Glomerular endothelial cell (primary cell): Measurements from ENCODE around the gene LPP. TPM values are rescaled to one million over a fixed set of nuclear protein-coding genes. Genes with fewer than 3 reads are reported as not detected.

Experiments used
- DNase-seq: peaks from one replicate; pipeline ENCODE4 v3.0.0-alpha.2; 2011; ENCODE audit warnings: low read depth, low spot score; ENCODE audit errors: extremely low read depth
- total RNA-seq: library from RNA; depleted of rRNA; stranded (reverse); fragments of >200 nt; gene quantifications from 2 replicates; pipeline ENCODE4 v1.2.3, GENCODE V29; 2015

LPP gene
- total RNA-seq, 1 donor from 2014 or later: 132 TPM

DNA sequence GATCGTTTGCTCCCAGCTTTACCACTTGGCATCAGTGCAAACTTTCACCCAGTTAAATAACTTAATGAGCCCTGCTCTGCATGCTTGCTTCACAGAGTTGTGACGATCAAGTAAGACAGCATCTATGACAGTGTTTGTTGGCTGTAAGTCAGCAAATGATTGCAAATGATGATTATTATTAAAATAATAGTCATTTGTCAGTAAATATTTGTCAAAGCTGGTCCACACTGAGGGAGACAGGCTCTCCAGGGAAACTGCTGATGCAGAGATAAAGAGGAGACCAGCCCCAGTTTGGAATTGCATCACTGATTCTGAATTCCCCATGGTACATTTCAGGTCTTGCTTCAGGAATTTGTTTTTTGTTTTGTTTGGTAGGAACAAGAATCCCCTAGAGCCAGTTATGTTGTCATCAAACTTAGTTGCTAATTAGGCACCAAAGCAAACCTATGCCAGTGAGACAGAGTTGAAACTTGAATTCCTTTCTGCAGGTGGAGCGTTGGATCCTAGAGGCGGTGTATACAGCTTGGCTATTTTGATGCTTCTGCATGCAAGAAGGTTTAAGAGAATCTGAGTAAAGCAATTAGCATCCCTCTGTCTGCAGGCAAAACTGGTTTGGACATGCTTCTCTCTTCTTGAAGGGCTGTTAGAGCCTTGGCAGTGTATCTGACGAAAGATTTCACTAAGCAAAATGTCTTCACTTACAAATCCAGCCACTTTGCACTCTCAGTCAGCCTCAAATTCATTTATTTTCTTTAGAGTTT, 679.2 kb downstream of the LPP start:
- DNase-seq: no peak

- no peak for DNase-seq
These were observed 680.4 kb downstream of the LPP start for GRCh38 chr3:188834349-188834748.

GRCh38 chr3:188839187-188839695, 685.3 kb downstream of the LPP start:
- DNase-seq: no peak

DNA sequence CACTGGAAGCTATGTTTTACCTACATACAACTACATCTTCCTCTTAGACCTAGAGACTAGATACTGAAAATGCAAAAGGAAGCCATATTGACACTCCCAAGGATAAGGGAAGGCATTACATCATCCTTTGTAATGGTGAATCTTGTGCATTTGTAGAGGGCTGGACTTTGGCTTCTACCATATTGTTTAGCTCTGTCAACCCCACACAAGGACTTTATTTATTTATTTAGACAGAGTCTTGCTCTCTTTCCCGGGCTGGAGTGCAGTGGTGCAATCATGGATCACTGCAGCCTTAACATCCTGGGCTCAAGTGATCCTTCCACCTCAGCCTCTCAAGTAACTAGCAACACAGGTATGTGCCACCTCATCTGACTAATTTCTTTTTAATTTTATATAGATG, 686.3 kb downstream of the LPP start:
- no peak for DNase-seq

DNA sequence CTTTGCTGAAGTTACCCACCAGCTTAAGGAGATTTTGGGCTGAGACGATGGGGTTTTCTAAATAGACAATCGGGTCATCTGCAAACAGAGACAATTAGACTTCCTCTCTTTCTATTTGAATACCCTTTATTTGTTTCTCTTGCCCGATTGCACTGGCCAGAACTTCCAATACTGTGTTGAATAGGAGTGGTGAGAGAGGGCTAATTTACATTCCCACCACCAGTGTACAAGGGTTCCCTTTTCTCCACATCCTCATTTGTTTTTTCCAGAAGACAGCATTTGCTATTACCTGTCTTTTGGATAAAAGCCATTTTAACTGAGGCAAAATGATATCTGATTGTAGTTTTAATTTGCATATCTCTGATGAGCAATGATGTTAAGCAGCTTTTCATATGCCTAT, 687.9 kb downstream of the LPP start:
- no peak for DNase-seq

DNA sequence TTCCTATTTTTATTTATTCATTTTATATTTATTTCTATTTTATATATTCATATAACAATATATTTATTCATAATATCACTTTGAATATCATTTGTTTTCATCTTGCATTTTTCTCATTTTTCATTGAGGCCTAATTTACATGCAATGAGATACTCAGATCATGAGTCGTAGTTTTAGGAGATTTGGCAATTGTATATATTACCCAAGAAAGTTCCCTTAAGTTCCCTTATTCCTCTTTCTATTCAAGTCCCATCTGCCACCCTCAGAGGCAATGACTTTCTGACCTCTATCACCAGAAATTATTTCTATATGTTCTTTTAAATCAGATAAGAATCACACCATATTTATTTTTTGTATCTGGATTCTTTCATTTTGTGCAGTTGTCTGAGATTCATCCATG, 688.7 kb downstream of the LPP start:
- no peak for DNase-seq

DNA sequence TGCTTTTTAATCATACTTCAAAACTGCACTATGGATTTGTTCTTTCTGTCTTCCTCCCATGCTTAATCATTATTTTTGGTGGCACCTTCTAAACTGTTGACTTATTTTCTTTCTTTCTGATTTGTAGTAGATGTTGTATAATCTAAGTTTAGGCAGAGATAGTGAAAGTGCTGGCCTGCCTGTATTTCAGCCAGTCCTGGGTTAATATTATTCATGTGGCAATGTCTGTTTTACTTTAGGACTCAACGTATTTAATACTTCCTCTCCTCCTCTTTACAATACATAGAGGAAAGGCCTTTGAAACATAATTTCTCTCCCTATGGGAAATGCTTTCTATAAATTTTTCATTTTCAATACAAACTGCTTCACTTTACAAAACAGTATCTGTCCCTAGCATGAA, 690.1 kb downstream of the LPP start:
- no peak for DNase-seq

- DNase-seq: no peak
These were observed 691.6 kb downstream of the LPP start for GRCh38 chr3:188845514-188845913.

GRCh38 chr3:188848947-188849346, 695.0 kb downstream of the LPP start:
- DNase-seq: no peak

DNA sequence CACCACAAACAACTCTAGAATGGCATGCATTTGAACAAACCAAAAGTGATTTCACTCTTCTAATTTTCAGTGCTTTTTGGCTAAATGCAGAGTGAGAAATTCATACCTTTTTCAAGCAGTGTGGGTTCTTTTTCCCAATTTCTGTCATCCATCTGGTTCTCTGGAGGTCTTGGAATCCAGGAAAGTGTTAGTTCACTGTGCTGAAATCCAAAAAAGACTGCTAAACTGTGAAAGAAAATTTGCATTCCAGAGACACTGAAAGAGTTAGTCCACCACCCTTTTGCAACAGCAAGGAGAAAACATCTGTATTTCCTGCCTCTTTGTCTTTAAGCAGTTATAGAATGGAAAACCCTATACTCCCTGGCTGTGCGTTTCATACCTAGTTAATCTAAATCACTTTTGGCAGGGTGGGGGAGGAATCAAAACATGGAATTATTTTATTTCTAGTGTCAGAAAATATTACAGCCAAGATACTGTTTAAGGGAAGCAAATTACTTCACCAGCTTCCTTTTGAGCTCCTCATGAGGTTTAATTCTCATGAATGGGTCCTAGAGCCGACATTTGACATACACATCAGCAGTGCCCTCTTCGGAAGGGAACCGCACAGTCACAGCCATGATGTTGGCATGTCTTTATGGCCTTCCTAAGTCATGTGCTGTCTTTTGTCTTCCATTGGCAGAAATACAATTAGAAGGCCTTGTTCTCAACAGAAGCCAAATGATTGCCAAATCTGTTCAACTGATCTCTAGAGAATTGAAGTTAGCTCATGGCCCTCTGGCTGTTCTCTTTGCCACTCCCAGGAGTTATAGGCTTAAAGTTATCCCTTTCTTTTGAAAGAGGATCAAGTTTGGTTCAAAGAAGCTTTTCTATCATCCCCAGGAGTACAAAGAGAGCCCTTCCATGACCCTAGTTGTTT, 700.2 kb downstream of the LPP start:
- DNase-seq: no peak

GRCh38 chr3:188854772-188855149, 700.8 kb downstream of the LPP start:
- no peak for DNase-seq

GRCh38 chr3:188855675-188856074, 701.7 kb downstream of the LPP start:
- DNase-seq: no peak

- DNase-seq: no peak
These were observed 706.2 kb downstream of the LPP start for GRCh38 chr3:188860147-188860546.

- no peak for DNase-seq
These were observed 708.1 kb downstream of the LPP start for GRCh38 chr3:188861842-188862744.

DNA sequence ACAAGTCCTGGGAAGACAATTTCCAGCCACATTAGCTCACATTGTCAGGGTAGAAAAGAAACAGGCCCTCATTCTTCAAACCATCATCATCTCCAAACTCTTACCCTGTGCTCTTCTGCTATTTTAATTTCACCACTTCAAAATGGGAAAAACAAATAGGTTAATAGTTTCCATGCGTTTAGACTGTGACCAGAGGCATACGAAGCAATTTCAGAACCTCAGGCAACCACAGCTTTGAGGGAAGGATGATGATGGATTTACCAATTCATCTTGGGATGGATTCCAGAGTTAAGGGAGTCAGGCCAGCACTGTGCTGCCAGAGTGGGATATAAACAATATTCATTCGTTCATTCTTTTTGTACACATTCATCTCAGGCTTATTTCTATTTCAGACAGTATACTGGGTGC, 710.0 kb downstream of the LPP start:
- no peak for DNase-seq

DNA sequence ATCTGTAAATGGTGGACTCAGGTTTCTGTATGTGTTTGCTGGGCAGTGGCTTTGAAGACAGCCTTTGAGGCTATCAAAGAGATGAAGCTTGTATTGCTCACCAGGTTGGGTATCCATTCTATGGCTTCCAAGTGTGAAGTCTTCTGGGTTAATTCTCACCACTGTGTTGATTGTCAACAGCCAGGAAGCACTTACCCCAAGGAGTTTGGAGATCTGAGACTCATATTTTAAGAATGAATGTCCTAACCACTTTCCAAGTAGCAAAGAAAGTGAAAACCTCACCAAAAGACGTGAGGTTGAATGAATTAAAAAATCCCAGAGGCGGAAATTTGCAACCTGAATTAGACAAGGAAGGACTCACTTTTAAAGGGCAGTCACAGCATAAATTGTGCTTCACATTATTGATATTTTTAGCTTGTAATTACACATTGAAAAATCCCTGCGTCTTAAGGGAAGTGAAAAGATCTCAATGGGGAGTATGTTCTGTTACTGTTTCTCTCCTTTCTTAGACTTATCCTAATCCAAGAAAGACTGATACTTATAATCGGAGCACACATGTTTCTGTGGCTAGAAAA, 713.8 kb downstream of the LPP start:
- no peak for DNase-seq

GRCh38 chr3:188868803-188869202, 714.8 kb downstream of the LPP start:
- DNase-seq: no peak

- DNase-seq: no peak
These were observed 715.7 kb downstream of the LPP start for GRCh38 chr3:188869628-188870027.

DNA sequence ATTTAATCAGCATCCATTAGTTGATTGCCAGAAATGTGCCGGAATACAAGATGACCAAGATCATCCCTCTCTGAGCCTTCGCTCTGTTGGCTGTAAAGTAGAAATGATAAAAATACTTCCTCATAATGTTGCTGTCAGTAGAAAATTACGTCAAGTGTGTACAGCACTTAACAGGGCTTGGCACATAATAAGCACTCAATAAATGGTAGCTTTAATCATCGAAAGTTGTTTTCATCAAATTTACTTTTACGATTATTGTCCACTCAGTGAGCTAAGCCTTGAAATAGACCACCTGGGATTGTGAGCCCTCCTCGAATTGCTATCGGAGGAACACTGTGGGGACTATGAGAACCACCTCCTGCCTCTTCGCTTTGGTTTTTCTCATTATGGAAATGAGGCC, 716.5 kb downstream of the LPP start:
- DNase-seq: no peak

DNA sequence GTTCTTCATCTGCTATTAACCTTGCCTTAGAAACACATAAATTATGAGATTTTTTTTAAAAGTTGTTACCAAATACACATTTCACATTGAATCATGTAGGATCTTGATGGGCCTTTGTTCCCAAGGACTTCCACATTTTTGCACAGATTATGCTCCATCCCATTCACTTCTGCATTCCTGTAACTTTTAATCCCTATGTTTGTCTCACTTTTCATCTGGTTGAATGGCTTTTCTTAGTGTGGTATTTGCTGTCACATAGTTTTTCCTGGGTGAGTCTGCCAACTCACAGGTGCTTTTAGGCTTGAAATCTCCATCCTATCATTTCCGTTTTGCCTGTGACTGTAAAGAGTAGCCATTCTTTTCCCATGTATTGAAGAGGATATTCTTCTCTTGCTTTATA, 720.6 kb downstream of the LPP start:
- DNase-seq: no peak
